CD4-positive, CD25-positive, alpha-beta regulatory T cell (primary cell): ENCODE results near the gene CLDN25. TPM values are rescaled to one million over a fixed set of nuclear protein-coding genes. Genes with fewer than 3 reads are reported as not detected.
"Not testable (repeated sequence)": the region's sequence is repeated elsewhere in the genome, so short reads cannot be mapped to it uniquely, and the experiment has no call there.

ENCODE experiments used
- ATAC-seq, 2 donors: fragments of 150-1000 bp; cut with Tn5 transposase; one replicate each; pipeline ENCODE4 v1.10.0; 2021; ENCODE audit warnings: low read depth in 2 of 2, moderate number of reproducible peaks in 2 of 2, moderate library complexity in 1 of 2
- DNase-seq, 3 donors: peaks; one replicate each; pipeline versions ENCODE4 v3.0.0 to v3.0.0-alpha.2; 2012 to 2022; ENCODE audit warnings: mixed read lengths in 1 of 3
- H3K27ac ChIP-seq: one replicate; pipeline ENCODE4 v1.7.0; 2013; ENCODE audit warnings: mild to moderate bottlenecking, low read length; ENCODE audit not compliant: insufficient read depth, poor library complexity, severe bottlenecking
- H3K27me3 ChIP-seq: one replicate; pipeline ENCODE4 v1.7.0; 2013; ENCODE audit warnings: low read length; ENCODE audit not compliant: control insufficient read depth, insufficient read depth
- H3K36me3 ChIP-seq: one replicate; pipeline ENCODE4 v1.7.0; 2013; ENCODE audit warnings: mild to moderate bottlenecking, low read length, moderate library complexity; ENCODE audit not compliant: control insufficient read depth, insufficient read depth
- H3K4me1 ChIP-seq: 2 replicates; pipeline ENCODE4 v1.7.0; 2013; ENCODE audit warnings: mild to moderate bottlenecking, low read length; ENCODE audit not compliant: insufficient read depth, control insufficient read depth, poor library complexity, severe bottlenecking
- H3K4me3 ChIP-seq: one replicate; pipeline ENCODE4 v1.7.0; 2013; ENCODE audit warnings: low read depth, mild to moderate bottlenecking, low read length, moderate library complexity
- H3K9me3 ChIP-seq, 2 experiments: 1 replicate in 1 of 2; 2 replicates in 1 of 2; pipeline ENCODE4 v1.7.0; 2013; ENCODE audit warnings: low read length in 2 of 2, mild to moderate bottlenecking in 1 of 2, moderate library complexity in 1 of 2; ENCODE audit not compliant: control insufficient read depth in 2 of 2
- H3K27ac Mint-ChIP-seq, 3 donors: one replicate each; pipeline ENCODE4 v1.8.0; 2020 to 2022; ENCODE audit warnings: mild to moderate bottlenecking in 3 of 3, mixed read lengths in 3 of 3, moderate library complexity in 2 of 3
- H3K27me3 Mint-ChIP-seq: one replicate; pipeline ENCODE4 v1.8.0; 2022; ENCODE audit warnings: mild to moderate bottlenecking, mixed read lengths
- H3K36me3 Mint-ChIP-seq: one replicate; pipeline ENCODE4 v1.8.0; 2020; ENCODE audit warnings: mixed read lengths
- H3K4me1 Mint-ChIP-seq, 4 donors: one replicate each; pipeline ENCODE4 v1.8.0; 2020 to 2022; ENCODE audit warnings: mixed read lengths in 4 of 4, mild to moderate bottlenecking in 1 of 4
- H3K4me3 Mint-ChIP-seq, 4 donors: one replicate each; pipeline ENCODE4 v1.8.0; 2020 to 2022; ENCODE audit warnings: mild to moderate bottlenecking in 4 of 4, mixed read lengths in 4 of 4, moderate library complexity in 3 of 4
- H3K9me3 Mint-ChIP-seq, 7 donors: one replicate each; pipeline ENCODE4 v1.8.0; 2020 to 2022; ENCODE audit warnings: mixed read lengths in 7 of 7, mild to moderate bottlenecking in 3 of 7, moderate library complexity in 2 of 7
- polyA plus RNA-seq, 4 donors: library from polyadenylated mRNA; unstranded; fragments of 300-500 nt; fragmentation: Illumina TruSeq; gene quantifications; one replicate each; pipeline ENCODE4 v1.2.3, GENCODE V29; 2021
- total RNA-seq: library from RNA; stranded (reverse); gene quantifications from one replicate; pipeline ENCODE4 v1.2.3, GENCODE V29; 2022

Gene CLDN25
- total and polyA plus RNA-seq, 5 donors from 2014 or later: not detected

DNA sequence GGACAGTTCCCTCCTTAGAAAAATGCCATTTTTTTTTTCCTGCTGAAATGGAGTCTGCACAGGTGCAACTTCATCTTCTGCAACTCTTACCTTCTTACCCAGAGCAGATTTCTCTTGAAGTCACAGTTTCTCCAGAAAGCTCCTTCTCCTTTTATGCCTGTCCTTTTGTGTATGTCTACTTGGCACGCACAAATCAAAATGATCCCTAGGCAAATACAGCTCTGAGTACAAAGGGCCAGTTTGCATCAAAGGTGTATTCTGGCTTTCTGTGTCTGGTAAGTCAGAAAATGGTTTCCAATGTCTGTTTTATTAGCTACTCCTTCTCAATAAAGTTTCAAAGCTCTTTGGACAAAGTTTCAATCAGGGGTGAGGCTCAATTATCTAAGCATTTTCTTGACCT, 2.5 kb downstream of the CLDN25 start:
- H3K27ac ChIP-seq: no peak overlapping the region
- H3K27me3 Mint-ChIP-seq: peaks cover 53% of the 10 kb centered on the region
- H3K9me3 Mint-ChIP-seq: peaks cover 0 to 2% (median 0%) of the 10 kb centered on the region in 7 donors
- DNase-seq: no peak
- ATAC-seq: no peak
- H3K36me3 ChIP-seq: no peaks in the 10 kb centered on the region
- peaks cover 11% of the 10 kb centered on the region for H3K27me3 ChIP-seq
- H3K4me1 Mint-ChIP-seq: no peaks in the 10 kb centered on the region
- H3K4me3 Mint-ChIP-seq: no peak overlapping the region
- no peaks in the 10 kb centered on the region for H3K9me3 ChIP-seq
- H3K27ac Mint-ChIP-seq: no peak overlapping the region
- no peak overlapping the region for H3K4me3 ChIP-seq
- H3K36me3 Mint-ChIP-seq: no peaks in the 10 kb centered on the region
- H3K4me1 ChIP-seq: no peaks in the 10 kb centered on the region

DNA sequence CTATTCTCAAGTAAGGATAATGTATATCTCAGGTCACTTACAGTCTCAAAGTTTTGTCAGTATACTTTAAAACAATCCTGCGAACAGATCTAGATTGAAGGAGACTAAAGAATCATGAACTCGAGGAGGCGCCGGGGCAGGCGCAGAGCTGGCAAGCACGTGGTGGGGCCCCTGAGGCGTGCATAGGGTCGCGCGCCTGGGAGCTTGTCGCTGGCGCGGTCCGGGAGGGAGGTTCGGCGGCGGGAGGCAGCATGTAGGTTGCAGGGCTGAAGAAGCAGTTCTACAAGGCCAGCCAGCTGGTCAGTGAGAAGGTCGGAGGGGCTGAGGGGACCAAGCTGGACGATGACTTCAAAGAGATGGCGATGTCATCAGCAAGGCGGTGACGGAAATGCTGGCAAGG, 9.4 kb downstream of the CLDN25 start:
- ATAC-seq, H3K27ac Mint-ChIP-seq, H3K4me1 Mint-ChIP-seq, H3K4me3 ChIP-seq, DNase-seq, H3K36me3 Mint-ChIP-seq, H3K36me3 ChIP-seq, H3K27ac ChIP-seq, H3K9me3 ChIP-seq, H3K9me3 Mint-ChIP-seq, H3K27me3 ChIP-seq, H3K4me1 ChIP-seq: not testable (repeated sequence)
- Mint-ChIP-seq H3K27me3 (peaks cover 18% of the 10 kb centered on the region), H3K4me3 (peak overlapping the region in 1 of 4 donors; percentile 75)

DNA sequence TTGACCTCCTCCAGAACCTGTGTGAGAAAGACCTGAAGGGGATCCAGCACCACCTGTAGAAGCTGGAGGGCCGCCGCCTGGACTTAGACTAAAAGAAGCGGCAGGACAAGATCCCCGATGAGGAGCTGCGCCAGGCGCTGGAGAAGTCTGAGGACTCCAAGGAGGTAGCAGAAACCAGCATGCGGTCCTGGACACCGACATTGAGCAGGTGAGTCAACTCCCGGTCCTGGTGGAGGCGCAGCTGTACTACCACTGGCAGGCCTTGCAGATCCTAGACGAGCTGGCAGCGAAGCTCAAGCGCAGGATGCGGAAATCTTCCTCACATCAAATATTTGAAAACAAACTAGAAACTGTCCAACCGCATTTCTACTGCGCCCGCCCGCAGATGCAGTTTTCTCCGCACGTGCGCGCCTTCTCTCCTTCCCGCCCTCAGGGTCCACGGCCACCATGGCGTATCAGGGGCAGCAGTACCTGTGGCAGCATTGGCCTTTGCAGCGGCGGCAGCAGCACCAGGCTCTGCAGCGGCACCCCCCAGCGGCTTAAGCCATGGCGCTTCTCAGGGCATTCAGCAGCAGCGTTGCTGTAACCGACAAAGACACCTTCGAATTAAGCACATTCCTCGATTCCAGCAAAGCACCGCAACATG, 10.2 kb downstream of the CLDN25 start:
- no peak for ATAC-seq
- H3K27me3 ChIP-seq: peaks cover 2% of the 10 kb centered on the region
- H3K27me3 Mint-ChIP-seq: peaks cover 14% of the 10 kb centered on the region
- no peaks in the 10 kb centered on the region for H3K9me3 Mint-ChIP-seq
- H3K9me3 ChIP-seq: no peaks in the 10 kb centered on the region
- no peak overlapping the region for H3K4me3 Mint-ChIP-seq
- H3K27ac ChIP-seq: no peak overlapping the region
- no peaks in the 10 kb centered on the region for H3K4me1 Mint-ChIP-seq
- no peak overlapping the region for H3K27ac Mint-ChIP-seq
- H3K4me3 ChIP-seq: no peak overlapping the region
- DNase-seq: no peak
- H3K36me3 ChIP-seq: no peaks in the 10 kb centered on the region
- no peaks in the 10 kb centered on the region for H3K4me1 ChIP-seq
- H3K36me3 Mint-ChIP-seq: no peaks in the 10 kb centered on the region

DNA sequence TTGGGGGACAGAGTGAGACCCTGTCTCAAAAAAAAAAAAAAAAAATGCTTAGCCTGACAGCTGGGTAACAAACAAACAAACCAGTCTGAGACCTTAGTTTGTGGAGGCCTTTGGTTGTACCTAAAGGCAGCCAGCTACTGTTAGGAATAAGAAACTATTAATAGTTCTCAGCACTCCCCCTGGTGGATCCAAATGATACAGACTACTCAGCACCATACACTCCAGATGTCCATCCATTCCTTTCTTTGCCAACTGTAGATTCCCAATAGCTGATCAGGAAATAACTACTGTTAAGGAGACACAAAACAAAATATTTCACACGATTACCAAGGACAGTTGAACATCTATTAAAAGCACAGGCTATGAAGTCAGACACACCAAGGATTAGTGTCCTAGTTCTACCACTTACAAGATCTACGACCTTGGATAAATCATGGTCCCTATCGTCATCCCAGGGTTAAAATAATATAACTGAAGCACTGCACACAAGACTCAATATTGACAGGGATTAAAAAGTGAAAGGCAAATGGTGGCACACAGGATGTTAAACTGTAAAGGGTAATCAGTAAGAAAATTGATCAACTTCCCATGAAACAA, 17.2 kb downstream of the CLDN25 start:
- H3K27me3 Mint-ChIP-seq: no peaks in the 10 kb centered on the region
- Histone ChIP-seq H3K27ac (no peak overlapping the region), H3K27me3 (no peaks in the 10 kb centered on the region), H3K4me3 (no peak overlapping the region), H3K9me3 (no peaks in the 10 kb centered on the region), H3K4me1 (no peaks in the 10 kb centered on the region), H3K36me3 (peaks cover 11% of the 10 kb centered on the region)
- no peak overlapping the region for H3K4me3 Mint-ChIP-seq
- DNase-seq (peak in 2 of 3 donors; percentile 32 to 49), ATAC-seq (peak; percentile 55 to 56)
- H3K36me3 Mint-ChIP-seq: peaks cover 17% of the 10 kb centered on the region
- no peaks in the 10 kb centered on the region for H3K4me1 Mint-ChIP-seq
- H3K27ac Mint-ChIP-seq: no peak overlapping the region
- H3K9me3 Mint-ChIP-seq: no peaks in the 10 kb centered on the region

DNA sequence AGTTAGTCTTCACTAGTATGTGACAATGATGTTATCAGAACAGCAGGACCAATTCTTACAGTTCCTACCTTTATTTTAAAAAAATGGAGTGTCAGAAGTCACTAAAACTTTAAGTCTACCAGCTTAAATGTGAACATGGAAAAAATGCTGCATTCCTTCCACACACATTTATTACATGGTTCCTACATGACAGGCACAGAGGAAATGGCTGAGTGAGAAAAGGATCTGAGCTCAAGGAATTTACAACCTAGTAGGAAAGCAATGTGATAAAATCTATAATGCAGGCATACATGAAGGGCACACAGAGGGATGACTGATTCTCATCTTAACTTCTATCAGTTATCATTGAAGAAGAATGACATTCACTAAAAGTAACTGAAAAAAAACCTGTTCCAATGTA, 23.0 kb downstream of the CLDN25 start:
- Histone ChIP-seq H3K4me3 (no peak overlapping the region), H3K27ac (no peak overlapping the region), H3K36me3 (peaks cover 39% of the 10 kb centered on the region), H3K4me1 (no peaks in the 10 kb centered on the region), H3K9me3 (no peaks in the 10 kb centered on the region), H3K27me3 (no peaks in the 10 kb centered on the region)
- Mint-ChIP-seq H3K4me1 (no peaks in the 10 kb centered on the region), H3K4me3 (no peak overlapping the region), H3K27me3 (no peaks in the 10 kb centered on the region), H3K9me3 (no peaks in the 10 kb centered on the region), H3K27ac (peak overlapping the region in 1 of 3 donors; percentile 1), H3K36me3 (peaks cover 39% of the 10 kb centered on the region)
- ATAC-seq (no peak), DNase-seq (no peak)

DNA sequence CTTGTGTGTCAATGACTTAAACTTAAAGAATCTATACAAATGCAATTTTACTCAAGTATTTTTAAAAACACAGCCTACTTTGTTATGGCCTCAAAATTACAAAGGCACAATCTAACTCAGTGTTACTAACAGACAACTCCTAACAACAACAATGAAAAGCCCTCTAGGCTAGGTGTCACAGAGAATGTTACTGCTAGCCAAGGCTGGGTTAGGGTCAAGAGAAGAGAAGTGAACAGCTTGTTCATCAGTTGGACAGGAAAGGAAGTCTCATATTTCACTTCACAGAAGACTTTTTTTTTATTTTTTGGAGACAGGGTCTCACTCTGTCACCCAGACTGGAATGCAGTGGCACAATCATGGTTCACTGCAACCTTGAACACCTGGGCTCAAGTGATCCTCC, 26.0 kb downstream of the CLDN25 start:
- Mint-ChIP-seq H3K27me3 (no peaks in the 10 kb centered on the region), H3K4me1 (no peaks in the 10 kb centered on the region), H3K9me3 (no peaks in the 10 kb centered on the region), H3K4me3 (no peak overlapping the region), H3K27ac (no peak overlapping the region), H3K36me3 (peaks cover 54% of the 10 kb centered on the region)
- no peaks in the 10 kb centered on the region for H3K4me1 ChIP-seq
- H3K27me3 ChIP-seq: no peaks in the 10 kb centered on the region
- no peaks in the 10 kb centered on the region for H3K9me3 ChIP-seq
- ATAC-seq: no peak
- H3K27ac ChIP-seq: no peak overlapping the region
- H3K4me3 ChIP-seq: no peak overlapping the region
- no peak for DNase-seq
- peaks cover 43% of the 10 kb centered on the region for H3K36me3 ChIP-seq

DNA sequence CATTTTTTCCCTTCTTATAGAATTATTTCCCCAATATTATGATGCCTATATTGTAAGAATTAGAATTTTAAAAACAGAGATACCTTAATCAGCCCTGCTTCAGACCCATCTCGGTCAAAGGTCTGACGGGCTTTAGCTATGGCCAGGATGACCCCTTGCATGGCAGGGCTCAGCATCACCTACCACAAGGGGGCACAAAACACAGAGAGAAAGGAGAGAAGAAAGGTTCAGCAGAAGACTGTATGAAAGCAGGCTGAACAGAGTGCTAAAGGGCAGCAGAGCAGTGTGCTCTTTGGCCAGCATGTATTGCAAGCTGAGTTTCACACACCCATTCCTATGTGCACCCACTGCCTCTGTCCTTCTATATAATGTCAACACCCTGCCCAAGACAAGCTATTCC, 26.8 kb downstream of the CLDN25 start:
- no peaks in the 10 kb centered on the region for H3K27me3 ChIP-seq
- H3K36me3 Mint-ChIP-seq: peaks cover 55% of the 10 kb centered on the region
- H3K4me1 Mint-ChIP-seq: no peaks in the 10 kb centered on the region
- no peak overlapping the region for H3K27ac Mint-ChIP-seq
- H3K36me3 ChIP-seq: peaks cover 43% of the 10 kb centered on the region
- no peak overlapping the region for H3K4me3 ChIP-seq
- H3K9me3 ChIP-seq: no peaks in the 10 kb centered on the region
- H3K4me1 ChIP-seq: no peaks in the 10 kb centered on the region
- DNase-seq (peak in 1 of 3 donors; percentile 32), ATAC-seq (no peak)
- no peaks in the 10 kb centered on the region for H3K27me3 Mint-ChIP-seq
- H3K4me3 Mint-ChIP-seq: no peak overlapping the region
- no peak overlapping the region for H3K27ac ChIP-seq
- no peaks in the 10 kb centered on the region for H3K9me3 Mint-ChIP-seq

DNA sequence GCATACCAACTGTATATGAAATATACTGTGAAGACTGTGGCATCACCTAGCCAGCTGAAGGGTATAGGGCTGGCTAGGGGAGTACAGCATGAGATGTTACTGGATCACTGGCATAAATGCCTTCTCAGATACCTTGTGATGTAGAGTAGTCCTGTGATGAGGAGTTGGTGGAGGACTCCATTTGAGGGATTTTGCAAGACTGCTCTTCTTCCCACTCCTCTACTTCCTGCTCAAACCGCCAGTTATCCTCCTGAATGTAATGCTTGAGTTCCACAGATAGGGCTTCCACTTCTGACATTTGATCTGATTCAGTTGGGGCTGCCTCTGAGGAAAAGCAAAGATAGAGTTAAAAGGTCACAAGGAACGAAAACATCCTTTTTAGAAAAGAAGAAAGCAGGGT, 29.3 kb downstream of the CLDN25 start:
- H3K4me1 ChIP-seq: no peaks in the 10 kb centered on the region
- no peak overlapping the region for H3K27ac ChIP-seq
- peaks cover 31% of the 10 kb centered on the region for H3K36me3 ChIP-seq
- no peaks in the 10 kb centered on the region for H3K27me3 Mint-ChIP-seq
- DNase-seq (no peak), ATAC-seq (no peak)
- H3K4me3 ChIP-seq: no peak overlapping the region
- H3K9me3 Mint-ChIP-seq: no peaks in the 10 kb centered on the region
- no peak overlapping the region for H3K4me3 Mint-ChIP-seq
- no peak overlapping the region for H3K27ac Mint-ChIP-seq
- H3K27me3 ChIP-seq: no peaks in the 10 kb centered on the region
- H3K4me1 Mint-ChIP-seq: peaks cover 0 to 4% (median 0%) of the 10 kb centered on the region in 4 donors
- H3K9me3 ChIP-seq: no peaks in the 10 kb centered on the region
- H3K36me3 Mint-ChIP-seq: peaks cover 56% of the 10 kb centered on the region
